ENCODE results near the gene TNFRSF4. TPM values are rescaled to one million over a fixed set of nuclear protein-coding genes. Genes with fewer than 3 reads are reported as not detected.

The TNFRSF4 gene
- total and polyA plus RNA-seq, 4 donors, result 0.20 to 1.5 (median 1.1) TPM

DNA sequence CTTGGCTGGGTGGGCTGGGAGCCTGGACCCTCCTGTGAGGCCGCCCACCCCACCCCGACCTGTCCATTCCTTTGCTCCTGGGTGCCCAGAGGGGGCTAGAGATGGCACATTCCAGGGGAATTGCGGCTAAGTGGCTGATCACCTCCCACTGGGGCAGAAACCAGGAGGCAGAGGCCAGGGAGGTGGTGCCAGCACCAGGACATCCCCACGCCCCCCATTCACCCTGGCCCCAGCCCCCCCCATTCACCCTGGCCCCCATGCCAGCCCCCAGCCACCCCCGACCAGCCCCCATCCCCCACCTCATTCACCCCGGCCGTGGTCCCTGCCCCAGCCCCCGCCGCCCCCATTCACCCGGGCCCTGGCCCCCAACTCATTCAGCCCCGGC lies 26.4 kb upstream of the TNFRSF4 start:
- Histone ChIP-seq H3K27ac (ENCODE audit: low read depth, low read length) (no peak overlapping the region), H3K4me3 (ENCODE audit: low read depth, low read length) (no peak overlapping the region), H3K4me1 (ENCODE audit: control insufficient read depth, insufficient read depth, low read length) (peaks cover 42% of the 10 kb centered on the region), H3K27me3 (ENCODE audit: control insufficient read depth, insufficient read depth, low read length) (peaks cover 33% of the 10 kb centered on the region), H3K36me3 (ENCODE audit: control insufficient read depth, insufficient read depth, low read length) (peaks cover 47% of the 10 kb centered on the region), H3K9me3 (ENCODE audit: control insufficient read depth, insufficient read depth, low read length) (no peaks in the 10 kb centered on the region)
- WGBS (ENCODE audit: insufficient coverage), result 60% methylated on average over 1 of the region's 11 CpGs
- no peak for DNase-seq (ENCODE audit: low read depth in 4 of 6, low spot score in 6 of 6)

GRCh38 chr1:1239614-1240347 lies 25.8 kb upstream of the TNFRSF4 start:
- peaks cover 31% of the 10 kb centered on the region for H3K27me3 ChIP-seq (ENCODE audit: control insufficient read depth, insufficient read depth, low read length)
- DNase-seq (ENCODE audit: low read depth in 4 of 6, low spot score in 6 of 6), result no peak
- H3K27ac ChIP-seq (ENCODE audit: low read depth, low read length), result no peak overlapping the region
- H3K4me3 ChIP-seq (ENCODE audit: low read depth, low read length), result no peak overlapping the region
- WGBS (ENCODE audit: insufficient coverage), result 31% methylated on average over 28 of the region's 30 CpGs
- no peaks in the 10 kb centered on the region for H3K9me3 ChIP-seq (ENCODE audit: control insufficient read depth, insufficient read depth, low read length)
- peaks cover 53% of the 10 kb centered on the region for H3K36me3 ChIP-seq (ENCODE audit: control insufficient read depth, insufficient read depth, low read length)
- peaks cover 42% of the 10 kb centered on the region for H3K4me1 ChIP-seq (ENCODE audit: control insufficient read depth, insufficient read depth, low read length)

DNA sequence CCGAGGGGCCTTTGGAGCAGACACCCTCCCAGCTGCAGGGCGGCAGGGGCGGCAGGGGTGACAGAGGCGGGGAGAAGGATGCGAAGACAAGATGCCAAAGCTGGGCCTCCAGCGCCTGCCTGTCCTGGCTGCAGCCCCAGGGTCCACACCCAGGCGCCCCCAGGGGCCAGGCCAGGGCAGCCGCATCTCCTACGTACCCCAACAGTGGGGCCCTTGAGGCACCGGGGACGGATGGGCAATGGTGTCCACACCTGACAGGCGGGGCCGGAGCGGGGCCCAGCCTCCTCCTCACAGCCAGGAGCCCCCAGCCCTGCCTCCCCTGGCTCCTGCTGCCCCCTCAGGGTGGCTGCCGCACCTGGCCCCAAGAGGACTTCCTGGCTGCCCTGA lies 25.3 kb upstream of the TNFRSF4 start:
- no peak overlapping the region for H3K27ac ChIP-seq (ENCODE audit: low read depth, low read length)
- 71% methylated on average over 15 of the region's 15 CpGs for WGBS (ENCODE audit: insufficient coverage)
- H3K4me3 ChIP-seq (ENCODE audit: low read depth, low read length), result no peak overlapping the region
- peaks cover 30% of the 10 kb centered on the region for H3K27me3 ChIP-seq (ENCODE audit: control insufficient read depth, insufficient read depth, low read length)
- H3K4me1 ChIP-seq (ENCODE audit: control insufficient read depth, insufficient read depth, low read length), result peaks cover 42% of the 10 kb centered on the region
- H3K36me3 ChIP-seq (ENCODE audit: control insufficient read depth, insufficient read depth, low read length), result peaks cover 58% of the 10 kb centered on the region
- H3K9me3 ChIP-seq (ENCODE audit: control insufficient read depth, insufficient read depth, low read length), result no peaks in the 10 kb centered on the region
- DNase-seq (ENCODE audit: low read depth in 4 of 6, low spot score in 6 of 6), result no peak

GRCh38 chr1:1238702-1239178 lies 24.8 kb upstream of the TNFRSF4 start:
- WGBS (ENCODE audit: insufficient coverage), result 65% methylated on average over 19 of the region's 19 CpGs
- H3K27me3 ChIP-seq (ENCODE audit: control insufficient read depth, insufficient read depth, low read length), result peaks cover 29% of the 10 kb centered on the region
- H3K4me3 ChIP-seq (ENCODE audit: low read depth, low read length), result no peak overlapping the region
- DNase-seq (ENCODE audit: low read depth in 4 of 6, low spot score in 6 of 6), result no peak
- H3K27ac ChIP-seq (ENCODE audit: low read depth, low read length), result no peak overlapping the region
- peaks cover 63% of the 10 kb centered on the region for H3K36me3 ChIP-seq (ENCODE audit: control insufficient read depth, insufficient read depth, low read length)
- peaks cover 42% of the 10 kb centered on the region for H3K4me1 ChIP-seq (ENCODE audit: control insufficient read depth, insufficient read depth, low read length)
- no peaks in the 10 kb centered on the region for H3K9me3 ChIP-seq (ENCODE audit: control insufficient read depth, insufficient read depth, low read length)

GRCh38 chr1:1237874-1238701 lies 24.1 kb upstream of the TNFRSF4 start:
- 45% methylated on average over 48 of the region's 48 CpGs for WGBS (ENCODE audit: insufficient coverage)
- Histone ChIP-seq H3K27ac (ENCODE audit: low read depth, low read length) (no peak overlapping the region), H3K27me3 (ENCODE audit: control insufficient read depth, insufficient read depth, low read length) (peaks cover 29% of the 10 kb centered on the region)

DNA sequence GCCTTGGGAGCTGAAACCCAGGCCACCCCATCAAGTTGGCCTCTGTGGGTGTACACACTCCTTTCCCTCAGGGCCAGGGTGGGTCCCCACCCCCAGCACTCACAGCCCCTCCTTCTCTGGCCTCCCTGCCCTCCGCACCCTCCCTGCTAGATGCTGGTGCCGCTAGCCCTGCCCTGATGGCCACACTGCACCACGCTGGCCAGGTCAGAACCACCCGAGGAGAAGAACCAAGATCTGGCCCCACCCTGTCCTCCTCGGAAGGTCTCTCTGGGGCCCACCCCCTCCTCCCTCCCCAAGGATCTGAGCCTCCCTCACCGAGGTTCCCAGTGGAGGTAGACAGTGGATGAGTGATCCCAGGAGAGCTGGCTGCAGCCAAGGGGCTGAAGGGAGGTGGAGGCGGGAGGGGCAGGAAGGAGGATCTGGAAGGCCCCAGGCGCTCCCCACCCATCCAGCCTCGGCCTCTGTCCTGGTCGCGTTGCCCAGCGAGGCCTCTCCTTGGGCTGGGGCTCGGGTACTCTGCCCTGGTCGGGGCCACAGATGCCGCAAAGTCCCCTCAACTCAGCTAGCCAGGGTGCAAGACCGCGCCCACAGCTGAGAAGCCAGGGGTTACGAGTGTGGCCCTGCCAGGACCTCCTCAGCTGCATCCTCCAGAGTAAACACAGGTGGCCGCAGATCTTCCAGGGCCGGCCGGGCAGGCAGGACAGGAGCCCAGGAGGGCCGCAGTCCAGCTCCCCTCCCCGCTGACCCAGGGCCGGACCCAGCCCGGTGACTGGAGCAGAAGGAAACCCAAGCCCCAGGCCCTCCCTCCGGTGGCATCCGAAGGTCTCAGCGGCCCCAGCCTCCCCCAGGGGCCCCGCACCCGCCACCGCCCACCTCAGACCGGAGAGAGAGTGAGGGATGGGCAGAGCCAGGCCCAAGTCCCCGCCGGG lies 23.3 kb upstream of the TNFRSF4 start:
- H3K36me3 ChIP-seq (ENCODE audit: control insufficient read depth, insufficient read depth, low read length), result peaks cover 58% of the 10 kb centered on the region
- H3K9me3 ChIP-seq (ENCODE audit: control insufficient read depth, insufficient read depth, low read length), result no peaks in the 10 kb centered on the region
- no peak overlapping the region for H3K27ac ChIP-seq (ENCODE audit: low read depth, low read length)
- peaks cover 48% of the 10 kb centered on the region for H3K4me1 ChIP-seq (ENCODE audit: control insufficient read depth, insufficient read depth, low read length)
- 61% methylated on average over 29 of the region's 34 CpGs for whole genome bisulfite sequencing (ENCODE audit: insufficient coverage)
- peaks cover 29% of the 10 kb centered on the region for H3K27me3 ChIP-seq (ENCODE audit: control insufficient read depth, insufficient read depth, low read length)
- DNase-seq (ENCODE audit: low read depth in 4 of 6, low spot score in 6 of 6), result no peak
- no peak overlapping the region for H3K4me3 ChIP-seq (ENCODE audit: low read depth, low read length)

More at GRCh38 chr1:1237874-1238701, 24.1 kb upstream of the TNFRSF4 start:
- no peak for DNase-seq (ENCODE audit: low read depth in 4 of 6, low spot score in 6 of 6)
- Histone ChIP-seq H3K4me1 (ENCODE audit: control insufficient read depth, insufficient read depth, low read length) (peaks cover 42% of the 10 kb centered on the region), H3K9me3 (ENCODE audit: control insufficient read depth, insufficient read depth, low read length) (no peaks in the 10 kb centered on the region), H3K36me3 (ENCODE audit: control insufficient read depth, insufficient read depth, low read length) (peaks cover 62% of the 10 kb centered on the region), H3K4me3 (ENCODE audit: low read depth, low read length) (no peak overlapping the region)

DNA sequence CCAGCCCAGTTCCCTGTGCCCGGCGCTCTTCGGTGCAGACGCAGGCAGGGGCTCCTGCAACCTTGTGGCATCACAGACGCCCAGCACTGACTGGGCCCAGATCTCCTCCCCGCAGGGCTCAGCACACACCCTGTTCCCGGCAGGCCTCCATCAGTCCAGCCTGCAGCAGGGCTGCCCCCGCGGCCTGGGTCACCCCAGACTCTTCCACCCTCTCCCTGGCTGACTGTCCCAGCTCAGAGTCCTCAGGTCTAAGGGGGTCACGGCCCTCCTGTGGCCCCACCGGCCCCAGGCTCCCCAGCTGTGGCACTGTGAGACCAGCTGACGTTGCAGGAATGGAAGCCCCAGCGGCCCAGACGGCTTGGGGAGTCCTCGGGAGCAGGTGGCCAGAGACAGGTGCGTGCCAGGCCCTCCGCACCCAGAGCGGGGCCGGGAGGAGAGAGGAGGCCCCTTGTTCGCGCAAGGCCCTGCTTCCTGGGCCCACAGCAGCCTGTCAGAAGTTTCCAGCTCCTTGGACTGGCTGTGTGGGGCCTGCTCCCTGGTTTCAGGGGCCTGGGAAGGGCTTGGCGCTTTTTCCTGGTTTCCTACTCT lies 22.3 kb upstream of the TNFRSF4 start:
- Histone ChIP-seq H3K27me3 (ENCODE audit: control insufficient read depth, insufficient read depth, low read length) (peaks cover 29% of the 10 kb centered on the region), H3K9me3 (ENCODE audit: control insufficient read depth, insufficient read depth, low read length) (no peaks in the 10 kb centered on the region), H3K4me1 (ENCODE audit: control insufficient read depth, insufficient read depth, low read length) (peaks cover 48% of the 10 kb centered on the region), H3K4me3 (ENCODE audit: low read depth, low read length) (no peak overlapping the region), H3K27ac (ENCODE audit: low read depth, low read length) (no peak overlapping the region), H3K36me3 (ENCODE audit: control insufficient read depth, insufficient read depth, low read length) (peaks cover 51% of the 10 kb centered on the region)
- DNase-seq (ENCODE audit: low read depth in 4 of 6, low spot score in 6 of 6), result no peak
- 78% methylated on average over 20 of the region's 22 CpGs for WGBS (ENCODE audit: insufficient coverage)

DNA sequence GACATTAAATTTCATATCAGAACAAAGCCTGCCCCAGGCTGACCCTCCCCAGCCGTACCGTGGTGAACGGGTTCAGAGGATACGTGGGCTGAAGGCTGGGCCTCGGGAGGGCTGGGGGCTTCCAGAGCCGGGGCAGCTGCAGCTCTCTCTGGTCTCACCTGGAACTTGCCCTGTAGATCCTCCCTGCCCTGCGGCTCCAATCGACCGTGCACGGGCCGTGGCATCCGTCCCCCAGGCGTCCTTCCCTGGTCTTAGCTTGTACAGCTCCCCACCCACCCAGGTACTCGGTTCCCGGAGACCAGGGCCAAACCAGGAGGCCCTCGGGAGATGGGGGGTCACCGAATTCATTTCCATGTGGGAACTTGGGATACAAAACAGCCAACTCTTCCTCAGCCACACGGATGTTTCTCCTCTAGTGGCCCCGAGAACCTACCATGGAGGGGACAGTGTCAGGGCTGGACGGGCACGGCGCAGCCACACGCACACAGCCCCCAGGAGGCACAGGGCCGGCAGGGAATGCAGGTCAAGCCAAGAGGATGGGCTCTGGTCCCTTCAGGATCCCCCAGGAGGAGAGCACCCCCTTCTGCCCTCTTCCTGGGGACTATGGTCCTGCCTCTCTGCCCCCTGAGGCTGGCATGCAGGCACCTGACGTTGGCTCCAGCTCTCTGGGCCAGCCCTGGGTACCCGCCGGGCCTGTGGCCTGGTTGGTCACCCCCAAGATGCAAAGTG lies 21.2 kb upstream of the TNFRSF4 start:
- DNase-seq (ENCODE audit: low read depth in 4 of 6, low spot score in 6 of 6), result no peak
- 91% methylated on average over 20 of the region's 27 CpGs for WGBS (ENCODE audit: insufficient coverage)
- Histone ChIP-seq H3K4me1 (ENCODE audit: control insufficient read depth, insufficient read depth, low read length) (peaks cover 58% of the 10 kb centered on the region), H3K27ac (ENCODE audit: low read depth, low read length) (no peak overlapping the region), H3K9me3 (ENCODE audit: control insufficient read depth, insufficient read depth, low read length) (no peaks in the 10 kb centered on the region), H3K36me3 (ENCODE audit: control insufficient read depth, insufficient read depth, low read length) (peaks cover 45% of the 10 kb centered on the region), H3K27me3 (ENCODE audit: control insufficient read depth, insufficient read depth, low read length) (peaks cover 23% of the 10 kb centered on the region), H3K4me3 (ENCODE audit: low read depth, low read length) (no peak overlapping the region)
